Gastrocnemius medialis (tissue), 4 donors: ENCODE measurements around the gene ST6GALNAC3.

Experiments used
- CTCF ChIP-seq, 5 experiments: fragments of 450-650 bp in 3 of 5; fragments of 200-600 bp in 2 of 5; sonication (generic) in 2 of 5; IDR thresholded peaks in 4 of 5; conservative IDR thresholded peaks in 1 of 5; 1 replicate in 4 of 5; 2 replicates in 1 of 5; pipeline ENCODE4 v1.5.1; 2016 to 2019; ENCODE audit warnings: antibody characterized with exemption in 5 of 5, mild to moderate bottlenecking in 3 of 5, moderate library complexity in 3 of 5
- POLR2A ChIP-seq, 2 donors: fragments of 450-650 bp; IDR thresholded peaks; one replicate each; pipeline ENCODE4 v1.6.1; 2017; ENCODE audit warnings: antibody characterized with exemption in 2 of 2, mild to moderate bottlenecking in 2 of 2, moderate library complexity in 2 of 2

- no peak for TF ChIP-seq POLR2A (IDR thresholded peaks at IDR 0.05)
- TF ChIP-seq CTCF (IDR thresholded peaks at IDR 0.05 in 4 of 5, conservative IDR thresholded peaks at IDR 0.05 in 1 of 5): no peak
Observed at GRCh38 chr1:76419603-76420002, 345.1 kb downstream of the ST6GALNAC3 start.
